ENCODE measurements around the gene GALNS. TPM values are rescaled to one million over a fixed set of nuclear protein-coding genes. Genes with fewer than 3 reads are reported as not detected.

The GALNS gene
- total and polyA plus RNA-seq, 2 experiments from 2014 or later: 9.7 to 18.8 TPM

GRCh38 chr16:88807626-88808453 is 48.9 kb downstream of the GALNS start (continued):
- no peak for TF ChIP-seq ZNF462 (CRISPR knock-in tag; IDR thresholded peaks at IDR 0.05)

- Mint-ChIP-seq H3K4me1 (peaks cover 3% of the 10 kb centered on the region; the same call in 1 of the 3 replicates), H3K27me3 (ENCODE audit: insufficient read depth, low read depth, poor library complexity) (peaks cover 53% of the 10 kb centered on the region), H3K36me3 (ENCODE audit: low read depth) (peaks cover 62% of the 10 kb centered on the region), H3K4me3 (no peak overlapping the region), H3K27ac (no peak overlapping the region), H3K9me3 (peaks cover 4% of the 10 kb centered on the region; the same call in 1 of the 3 replicates)
- no peaks in the 10 kb centered on the region for H3K9me2 ChIP-seq (ENCODE audit: insufficient read depth)
- H3K36me3 ChIP-seq (ENCODE audit: insufficient read depth): peaks cover 19% of the 10 kb centered on the region
- DNase-seq (ENCODE audit: low spot score): no peak
- ATAC-seq: no peak
- TF ChIP-seq CTCF (conservative IDR thresholded peaks at IDR 0.05; ENCODE audit: low read depth in 2 of 2): no peak
- no peak for TF ChIP-seq ZNF114 (CRISPR knock-in tag; IDR thresholded peaks at IDR 0.05)
- TF ChIP-seq NANOG (IDR thresholded peaks at IDR 0.05; ENCODE audit: borderline replicate concordance): no peak
- TF ChIP-seq CREB1 (CRISPR knock-in tag; IDR thresholded peaks at IDR 0.05; ENCODE audit: low read depth): no peak
- TF ChIP-seq ZNF331 (CRISPR knock-in tag; IDR thresholded peaks at IDR 0.05; ENCODE audit: low read depth): no peak
- no peak for TF ChIP-seq ETS1 (IDR thresholded peaks at IDR 0.05)
- TF ChIP-seq EZH2phosphoT487 (IDR thresholded peaks at IDR 0.05; ENCODE audit: unreplicated experiment): no peak
- no peaks in the 10 kb centered on the region for H3K27me3 ChIP-seq (ENCODE audit: insufficient read depth)
- peaks cover 60% of the 10 kb centered on the region for H3F3A ChIP-seq (replicated peaks; ENCODE audit: low read depth)
- H3K4me1 ChIP-seq (ENCODE audit: insufficient read depth): no peaks in the 10 kb centered on the region; the same call in 1 of the 2 replicates
- peaks cover 24% of the 10 kb centered on the region for H3K79me2 ChIP-seq (replicated peaks; ENCODE audit: insufficient read depth)
- H4K20me1 ChIP-seq (replicated peaks; ENCODE audit: insufficient read depth): no peaks in the 10 kb centered on the region; the same call in none of the 2 replicates
- no peak overlapping the region for H3K4me3 ChIP-seq
- H3K4me2 ChIP-seq: no peak overlapping the region
- H2AFZ ChIP-seq: no peak overlapping the region
- H3K27ac ChIP-seq (ENCODE audit: low read depth): no peak overlapping the region
Measured at GRCh38 chr16:88807142-88807625, 49.6 kb downstream of the GALNS start.

Data from GM23338 (cell line).